HG02885 (cell line): ENCODE data around the gene TMEM169.

ENCODE experiments used
- ATAC-seq: cut with Tn5 transposase; IDR thresholded peaks from one replicate; pipeline ENCODE4 v1.9.1; 2021; ENCODE audit warnings: mild to moderate bottlenecking; ENCODE audit not compliant: unreplicated experiment, poor library complexity

The TMEM169 gene

GRCh38 chr2:216101109-216101508, 19.4 kb downstream of the TMEM169 start:
- no peak for ATAC-seq

- no peak for ATAC-seq
Observed at GRCh38 chr2:216103213-216103612, 21.5 kb downstream of the TMEM169 start.

GRCh38 chr2:216104691-216105090, 23.0 kb downstream of the TMEM169 start:
- no peak for ATAC-seq

GRCh38 chr2:216107320-216107719, 25.6 kb downstream of the TMEM169 start:
- no peak for ATAC-seq

- no peak for ATAC-seq
Observed at GRCh38 chr2:216107760-216108159, 26.0 kb downstream of the TMEM169 start.

- no peak for ATAC-seq
Observed at GRCh38 chr2:216108310-216108966, 26.7 kb downstream of the TMEM169 start.

GRCh38 chr2:216108967-216109921, 27.5 kb downstream of the TMEM169 start, which contains the start of gene XRCC5:
Gene XRCC5, plus strand, starts transcription at chr2:216109348. Its CDS starts 89 bp downstream, at chr2:216109437.
- ATAC-seq, result peak; percentile 64

- no peak for ATAC-seq
Observed at GRCh38 chr2:216109962-216110614, 28.4 kb downstream of the TMEM169 start.

- no peak for ATAC-seq
Observed at GRCh38 chr2:216110620-216111019, 28.9 kb downstream of the TMEM169 start.

- ATAC-seq, result no peak
Observed at GRCh38 chr2:216111122-216111521, 29.4 kb downstream of the TMEM169 start.

GRCh38 chr2:216112926-216113325, 31.2 kb downstream of the TMEM169 start:
- ATAC-seq, result no peak

GRCh38 chr2:216113572-216113971, 31.9 kb downstream of the TMEM169 start:
- ATAC-seq, result peak; percentile 76

- peak; percentile 3 for ATAC-seq
Observed at GRCh38 chr2:216114382-216114713, 32.6 kb downstream of the TMEM169 start.

- peak; percentile 41 for ATAC-seq
Observed at GRCh38 chr2:216114714-216115531, 33.2 kb downstream of the TMEM169 start.

- ATAC-seq, result no peak
Observed at GRCh38 chr2:216116418-216116817, 34.7 kb downstream of the TMEM169 start.

- ATAC-seq, result no peak
Observed at GRCh38 chr2:216117561-216118340, 36.0 kb downstream of the TMEM169 start.

- ATAC-seq, result no peak
Observed at GRCh38 chr2:216118474-216118873, 36.8 kb downstream of the TMEM169 start.

GRCh38 chr2:216119146-216119545, 37.4 kb downstream of the TMEM169 start:
- no peak for ATAC-seq

GRCh38 chr2:216119986-216120385, 38.3 kb downstream of the TMEM169 start:
- ATAC-seq, result no peak
